ENCODE data around the gene HDDC2. TPM values are rescaled to one million over a fixed set of nuclear protein-coding genes. Genes with fewer than 3 reads are reported as not detected.

Gene HDDC2
- total RNA-seq, 1 donor from 2014 or later = 55.4 TPM

GRCh38 chr6:125267806-125268523 is 33.8 kb downstream of the HDDC2 start:
- DNase-seq = no peak
- H3K4me1 Mint-ChIP-seq (ENCODE audit: low read depth, unreplicated experiment) = no peaks in the 10 kb centered on the region
- no peaks in the 10 kb centered on the region for H3K36me3 Mint-ChIP-seq (ENCODE audit: unreplicated experiment)
- H3K27ac Mint-ChIP-seq (ENCODE audit: unreplicated experiment) = no peak overlapping the region
- no peaks in the 10 kb centered on the region for H3K27me3 Mint-ChIP-seq (ENCODE audit: unreplicated experiment)
- no peaks in the 10 kb centered on the region for H3K9me3 Mint-ChIP-seq (ENCODE audit: unreplicated experiment)
- TF ChIP-seq, protein P1, sequence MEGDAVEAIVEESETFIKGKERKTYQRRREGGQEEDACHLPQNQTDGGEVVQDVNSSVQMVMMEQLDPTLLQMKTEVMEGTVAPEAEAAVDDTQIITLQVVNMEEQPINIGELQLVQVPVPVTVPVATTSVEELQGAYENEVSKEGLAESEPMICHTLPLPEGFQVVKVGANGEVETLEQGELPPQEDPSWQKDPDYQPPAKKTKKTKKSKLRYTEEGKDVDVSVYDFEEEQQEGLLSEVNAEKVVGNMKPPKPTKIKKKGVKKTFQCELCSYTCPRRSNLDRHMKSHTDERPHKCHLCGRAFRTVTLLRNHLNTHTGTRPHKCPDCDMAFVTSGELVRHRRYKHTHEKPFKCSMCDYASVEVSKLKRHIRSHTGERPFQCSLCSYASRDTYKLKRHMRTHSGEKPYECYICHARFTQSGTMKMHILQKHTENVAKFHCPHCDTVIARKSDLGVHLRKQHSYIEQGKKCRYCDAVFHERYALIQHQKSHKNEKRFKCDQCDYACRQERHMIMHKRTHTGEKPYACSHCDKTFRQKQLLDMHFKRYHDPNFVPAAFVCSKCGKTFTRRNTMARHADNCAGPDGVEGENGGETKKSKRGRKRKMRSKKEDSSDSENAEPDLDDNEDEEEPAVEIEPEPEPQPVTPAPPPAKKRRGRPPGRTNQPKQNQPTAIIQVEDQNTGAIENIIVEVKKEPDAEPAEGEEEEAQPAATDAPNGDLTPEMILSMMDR (IDR thresholded peaks at IDR 0.05; ENCODE audit: partially characterized antibody, unreplicated experiment) = no peak
- no peak overlapping the region for H3K4me3 Mint-ChIP-seq (ENCODE audit: unreplicated experiment)

DNA sequence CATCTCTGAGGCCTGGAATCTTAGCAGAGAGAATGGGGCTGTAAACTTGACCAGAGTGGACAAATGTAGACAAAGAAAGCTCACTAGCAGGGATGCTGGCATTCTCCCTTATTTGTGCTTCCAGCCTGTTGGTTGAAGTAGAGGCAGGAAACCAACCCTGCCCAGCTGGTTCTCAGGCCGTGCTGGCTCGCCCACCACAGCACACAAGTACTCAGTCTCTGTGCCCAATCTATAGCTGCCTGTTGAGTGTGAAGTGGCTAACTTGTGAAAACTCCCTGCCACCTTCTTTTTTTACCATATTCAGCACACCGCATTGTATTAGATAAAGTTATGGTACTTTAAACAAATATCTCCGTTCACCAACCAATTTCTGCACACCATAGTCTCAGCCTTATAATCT is 37.3 kb downstream of the HDDC2 start:
- H3K27me3 Mint-ChIP-seq (ENCODE audit: unreplicated experiment) = no peaks in the 10 kb centered on the region
- DNase-seq = no peak
- no peak overlapping the region for H3K4me3 Mint-ChIP-seq (ENCODE audit: unreplicated experiment)
- H3K9me3 Mint-ChIP-seq (ENCODE audit: unreplicated experiment) = no peaks in the 10 kb centered on the region
- no peaks in the 10 kb centered on the region for H3K36me3 Mint-ChIP-seq (ENCODE audit: unreplicated experiment)
- H3K27ac Mint-ChIP-seq (ENCODE audit: unreplicated experiment) = no peak overlapping the region
- TF ChIP-seq, protein P1 (IDR thresholded peaks at IDR 0.05; ENCODE audit: partially characterized antibody, unreplicated experiment) = no peak
- H3K4me1 Mint-ChIP-seq (ENCODE audit: low read depth, unreplicated experiment) = no peaks in the 10 kb centered on the region

GRCh38 chr6:125262016-125263013 is 39.5 kb downstream of the HDDC2 start:
- Mint-ChIP-seq H3K4me3 (ENCODE audit: unreplicated experiment) (no peak overlapping the region), H3K27me3 (ENCODE audit: unreplicated experiment) (no peaks in the 10 kb centered on the region), H3K4me1 (ENCODE audit: low read depth, unreplicated experiment) (no peaks in the 10 kb centered on the region), H3K27ac (ENCODE audit: unreplicated experiment) (no peak overlapping the region), H3K36me3 (ENCODE audit: unreplicated experiment) (no peaks in the 10 kb centered on the region), H3K9me3 (ENCODE audit: unreplicated experiment) (no peaks in the 10 kb centered on the region)
- TF ChIP-seq, protein P1 (IDR thresholded peaks at IDR 0.05; ENCODE audit: partially characterized antibody, unreplicated experiment) = no peak
- DNase-seq = peak; percentile 22

DNA sequence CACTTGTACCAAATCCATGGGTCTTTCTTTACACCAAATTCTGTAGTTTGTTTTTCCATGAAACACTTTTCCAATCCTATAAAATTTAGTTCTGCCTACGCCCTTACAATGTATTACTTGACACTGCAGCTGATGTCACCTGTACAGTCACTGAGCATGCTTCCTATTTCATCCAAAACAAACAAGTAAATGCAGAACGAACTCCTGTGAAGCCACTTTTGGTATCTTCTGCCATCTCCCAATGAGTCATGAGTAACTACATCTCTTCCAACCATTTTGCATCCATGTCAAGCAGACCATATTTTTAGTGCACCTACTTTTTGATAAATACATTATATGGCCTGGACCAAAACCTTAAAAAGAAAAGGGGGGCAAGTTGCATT is 42.4 kb downstream of the HDDC2 start:
- Mint-ChIP-seq H3K27me3 (ENCODE audit: unreplicated experiment) (no peaks in the 10 kb centered on the region), H3K27ac (ENCODE audit: unreplicated experiment) (no peak overlapping the region), H3K36me3 (ENCODE audit: unreplicated experiment) (no peaks in the 10 kb centered on the region)

More for the DNA sequence above, 42.4 kb downstream of the HDDC2 start:
- TF ChIP-seq, protein P1 (IDR thresholded peaks at IDR 0.05; ENCODE audit: partially characterized antibody, unreplicated experiment) = no peak
- Mint-ChIP-seq H3K4me3 (ENCODE audit: unreplicated experiment) (no peak overlapping the region), H3K4me1 (ENCODE audit: low read depth, unreplicated experiment) (no peaks in the 10 kb centered on the region), H3K9me3 (ENCODE audit: unreplicated experiment) (no peaks in the 10 kb centered on the region)
- no peak for DNase-seq
